GM19455 (cell line): ENCODE measurements around the gene PLEKHA4.
"Not testable (repeated sequence)": the region's sequence is repeated elsewhere in the genome, so short reads cannot be mapped to it uniquely, and the experiment has no call there.

Source experiments
- ATAC-seq: cut with Tn5 transposase; IDR thresholded peaks from one replicate; pipeline ENCODE4 v1.9.1; 2021; ENCODE audit not compliant: unreplicated experiment

Gene PLEKHA4

GRCh38 chr19:48799358-48800300 is 68.8 kb downstream of the PLEKHA4 start:
- no peak for ATAC-seq

- no peak for ATAC-seq
These were observed 69.5 kb downstream of the PLEKHA4 start for GRCh38 chr19:48798937-48799336.

- ATAC-seq: no peak
These were observed 71.3 kb downstream of the PLEKHA4 start for GRCh38 chr19:48797103-48797502.

GRCh38 chr19:48796298-48797083 is 71.9 kb downstream of the PLEKHA4 start:
- ATAC-seq: no peak

GRCh38 chr19:48795685-48796070 is 72.7 kb downstream of the PLEKHA4 start:
- ATAC-seq: no peak

- peak; percentile 84 for ATAC-seq
These were observed 73.2 kb downstream of the PLEKHA4 start for GRCh38 chr19:48795055-48795684.

GRCh38 chr19:48794291-48794690 is 74.1 kb downstream of the PLEKHA4 start:
- ATAC-seq: no peak

GRCh38 chr19:48793271-48793670 is 75.1 kb downstream of the PLEKHA4 start:
- ATAC-seq: no peak

- ATAC-seq: not testable (repeated sequence)
These were observed 81.1 kb downstream of the PLEKHA4 start for GRCh38 chr19:48787331-48787730.
